ENCODE results near the gene GJB2.

GRCh38 chr13:20151612-20152011, 41.1 kb downstream of the GJB2 start:
- no peak for TF ChIP-seq CTCF (conservative IDR thresholded peaks at IDR 0.05)
- no peak for TF ChIP-seq EZH2 (IDR thresholded peaks at IDR 0.05; ENCODE audit: low read depth)

All from PC-9 (cell line).